Measurements from ENCODE around the gene COPS8. TPM values are rescaled to one million over a fixed set of nuclear protein-coding genes. Genes with fewer than 3 reads are reported as not detected.

The COPS8 gene
- total and polyA plus RNA-seq, 7 donors: 77.1 to 427 (median 190) TPM

DNA sequence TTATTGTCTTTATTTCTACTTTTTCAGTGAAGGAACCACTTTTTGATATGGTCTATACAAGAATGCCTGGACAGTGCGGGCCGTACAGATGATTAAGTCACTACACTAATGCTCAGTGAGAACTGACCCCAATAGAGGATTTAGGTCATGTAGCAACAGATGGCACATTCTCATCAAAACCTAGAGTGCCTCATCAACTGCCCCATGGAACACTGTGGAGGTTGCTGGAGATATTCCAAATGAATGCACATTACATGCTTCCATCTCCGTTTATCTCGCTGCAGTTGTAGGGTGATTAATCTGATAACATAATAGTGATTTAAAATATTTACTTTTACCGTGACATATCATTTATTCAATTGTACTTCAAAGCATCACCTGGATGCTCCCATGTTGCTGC, 41.8 kb upstream of the COPS8 start:
- Histone ChIP-seq H3K27ac (no peak overlapping the region), H3K4me3 (no peak overlapping the region), H3K36me3 (ENCODE audit: insufficient read depth in 1 of 2, low read depth in 1 of 2) (no peaks in the 10 kb centered on the region), H3K4me1 (no peaks in the 10 kb centered on the region), H3K9me3 (peaks cover 5% of the 10 kb centered on the region), H3K27me3 (ENCODE audit: insufficient read depth in 3 of 3, low read length in 2 of 3) (no peaks in the 10 kb centered on the region)
- DNase-seq: no peak
- intact Hi-C loops (cut with DNase I): no loop called here
- WGBS, 3 donors: 61 to 76% (median 67%) methylated on average over 5 of the region's 5 CpGs
- ATAC-seq: no peak
- TF ChIP-seq, protein P1, sequence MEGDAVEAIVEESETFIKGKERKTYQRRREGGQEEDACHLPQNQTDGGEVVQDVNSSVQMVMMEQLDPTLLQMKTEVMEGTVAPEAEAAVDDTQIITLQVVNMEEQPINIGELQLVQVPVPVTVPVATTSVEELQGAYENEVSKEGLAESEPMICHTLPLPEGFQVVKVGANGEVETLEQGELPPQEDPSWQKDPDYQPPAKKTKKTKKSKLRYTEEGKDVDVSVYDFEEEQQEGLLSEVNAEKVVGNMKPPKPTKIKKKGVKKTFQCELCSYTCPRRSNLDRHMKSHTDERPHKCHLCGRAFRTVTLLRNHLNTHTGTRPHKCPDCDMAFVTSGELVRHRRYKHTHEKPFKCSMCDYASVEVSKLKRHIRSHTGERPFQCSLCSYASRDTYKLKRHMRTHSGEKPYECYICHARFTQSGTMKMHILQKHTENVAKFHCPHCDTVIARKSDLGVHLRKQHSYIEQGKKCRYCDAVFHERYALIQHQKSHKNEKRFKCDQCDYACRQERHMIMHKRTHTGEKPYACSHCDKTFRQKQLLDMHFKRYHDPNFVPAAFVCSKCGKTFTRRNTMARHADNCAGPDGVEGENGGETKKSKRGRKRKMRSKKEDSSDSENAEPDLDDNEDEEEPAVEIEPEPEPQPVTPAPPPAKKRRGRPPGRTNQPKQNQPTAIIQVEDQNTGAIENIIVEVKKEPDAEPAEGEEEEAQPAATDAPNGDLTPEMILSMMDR (IDR thresholded peaks at IDR 0.05): no peak

DNA sequence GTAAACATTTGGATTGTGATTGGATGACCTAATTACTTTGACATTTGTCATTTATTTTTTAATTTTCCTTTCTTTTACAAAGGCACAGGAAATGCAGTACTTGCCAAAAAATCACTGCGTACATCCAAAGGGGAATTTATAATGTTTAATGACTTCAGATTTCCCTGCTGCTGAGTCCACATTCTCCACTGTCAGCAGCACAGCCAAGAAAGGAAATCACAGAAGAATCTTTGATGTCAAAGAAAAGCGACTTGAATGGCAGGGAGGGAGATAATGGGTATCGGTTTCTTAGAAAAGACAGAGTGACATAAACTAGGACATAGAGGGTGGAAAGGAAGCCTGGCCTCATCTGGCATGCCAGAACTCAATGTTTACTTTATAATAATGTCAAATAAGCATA, 41.4 kb upstream of the COPS8 start:
- WGBS, 3 donors: 61 to 65% (median 62%) methylated on average over 3 of the region's 3 CpGs
- Histone ChIP-seq H3K9me3 (peaks cover 7% of the 10 kb centered on the region), H3K36me3 (ENCODE audit: insufficient read depth in 1 of 2, low read depth in 1 of 2) (no peaks in the 10 kb centered on the region), H3K27ac (no peak overlapping the region), H3K4me3 (no peak overlapping the region), H3K27me3 (ENCODE audit: insufficient read depth in 3 of 3, low read length in 2 of 3) (no peaks in the 10 kb centered on the region), H3K4me1 (no peaks in the 10 kb centered on the region)
- ATAC-seq (no peak), DNase-seq (no peak)
- intact Hi-C loops (cut with DNase I): no loop called here
- TF ChIP-seq, protein P1 (IDR thresholded peaks at IDR 0.05): no peak

DNA sequence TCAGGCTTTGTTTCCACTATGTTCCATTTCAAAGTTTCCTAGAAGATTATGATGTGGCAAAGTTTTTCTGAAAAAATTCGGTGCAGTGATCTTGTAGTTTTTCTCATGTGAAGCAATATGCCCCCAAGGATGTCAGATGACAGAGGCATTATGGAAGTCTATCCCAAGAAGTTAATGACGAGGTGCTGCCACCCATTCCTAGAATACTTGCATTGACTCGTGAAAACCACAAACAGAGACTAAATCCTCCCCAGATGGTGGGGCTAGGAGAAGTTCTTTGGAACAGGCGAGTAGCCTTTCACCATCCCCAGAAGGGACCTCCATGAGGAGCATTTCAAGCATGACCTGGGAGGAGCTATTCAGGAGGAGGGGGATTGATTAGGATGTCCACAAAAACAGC, 40.2 kb upstream of the COPS8 start:
- intact Hi-C loops (cut with DNase I): no loop called here
- TF ChIP-seq, protein P1 (IDR thresholded peaks at IDR 0.05): no peak
- 65 to 75% (median 71%) methylated on average over 4 of the region's 4 CpGs for WGBS, 3 donors
- DNase-seq (no peak), ATAC-seq (no peak)
- Histone ChIP-seq H3K36me3 (ENCODE audit: insufficient read depth in 1 of 2, low read depth in 1 of 2) (no peaks in the 10 kb centered on the region), H3K4me3 (no peak overlapping the region), H3K4me1 (no peaks in the 10 kb centered on the region), H3K27ac (no peak overlapping the region), H3K27me3 (ENCODE audit: insufficient read depth in 3 of 3, low read length in 2 of 3) (no peaks in the 10 kb centered on the region), H3K9me3 (peaks cover 7% of the 10 kb centered on the region)

DNA sequence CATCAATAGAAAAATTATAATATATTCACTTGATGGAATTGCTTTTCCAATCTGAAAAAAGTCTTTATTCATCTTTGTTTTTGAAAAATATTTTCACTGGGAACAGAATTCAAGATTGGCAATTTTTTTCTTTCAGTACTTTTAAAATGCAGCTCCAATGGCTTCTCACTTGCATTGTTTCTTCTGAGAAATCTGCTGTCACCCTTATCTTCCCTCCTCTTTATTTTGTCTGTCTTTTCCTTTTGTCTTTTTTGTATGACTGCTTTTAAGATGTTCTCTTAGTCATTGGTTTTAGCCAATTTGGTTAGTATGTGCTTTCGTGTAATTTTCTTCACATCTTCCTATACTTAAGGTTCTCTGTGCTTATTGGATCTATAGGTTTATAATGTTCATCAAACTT, 37.1 kb upstream of the COPS8 start:
- no peak for ATAC-seq
- TF ChIP-seq, protein P1 (IDR thresholded peaks at IDR 0.05): no peak
- peaks cover 7% of the 10 kb centered on the region for H3K9me3 ChIP-seq
- 97 to 100% (median 97%) methylated on average over 1 of the region's 1 CpG for WGBS, 3 donors
- no peaks in the 10 kb centered on the region for H3K4me1 ChIP-seq
- no peak for DNase-seq
- H3K4me3 ChIP-seq: no peak overlapping the region
- intact Hi-C loops (cut with DNase I): no loop called here
- no peaks in the 10 kb centered on the region for H3K27me3 ChIP-seq (ENCODE audit: insufficient read depth in 3 of 3, low read length in 2 of 3)
- no peaks in the 10 kb centered on the region for H3K36me3 ChIP-seq (ENCODE audit: insufficient read depth in 1 of 2, low read depth in 1 of 2)
- H3K27ac ChIP-seq: no peak overlapping the region

DNA sequence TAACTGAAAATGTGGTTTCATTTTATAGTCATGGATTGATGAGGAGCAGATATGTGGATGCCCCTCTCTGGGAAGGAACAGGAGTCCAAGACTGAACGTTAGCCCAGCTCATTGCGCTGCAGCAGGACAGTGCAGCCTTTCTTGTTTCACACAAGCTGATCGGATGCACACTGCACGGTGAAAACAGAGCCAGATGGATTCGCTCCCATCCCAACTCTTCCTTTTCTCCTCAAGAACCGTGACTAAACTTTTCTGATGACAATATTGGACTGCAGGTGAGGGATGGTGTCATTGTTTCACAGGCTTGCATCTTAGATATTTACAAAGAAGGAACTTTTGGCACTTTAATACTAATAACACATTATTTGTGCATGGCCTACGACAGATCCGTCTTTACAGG, 33.8 kb upstream of the COPS8 start:
- DNase-seq (no peak), ATAC-seq (no peak)
- Histone ChIP-seq H3K36me3 (ENCODE audit: insufficient read depth in 1 of 2, low read depth in 1 of 2) (no peaks in the 10 kb centered on the region), H3K27me3 (ENCODE audit: insufficient read depth in 3 of 3, low read length in 2 of 3) (no peaks in the 10 kb centered on the region), H3K9me3 (peaks cover 7% of the 10 kb centered on the region), H3K27ac (no peak overlapping the region), H3K4me3 (no peak overlapping the region), H3K4me1 (no peaks in the 10 kb centered on the region)
- TF ChIP-seq, protein P1 (IDR thresholded peaks at IDR 0.05): no peak
- WGBS, 3 donors: 71 to 75% (median 72%) methylated on average over 8 of the region's 8 CpGs
- intact Hi-C loops (cut with DNase I): no loop called here

All from psoas muscle (tissue), 8 donors.